HG03039 (cell line): ENCODE measurements around the gene XPO4.

ENCODE experiments used
- ATAC-seq: cut with Tn5 transposase; IDR thresholded peaks from one replicate; pipeline ENCODE4 v1.9.1; 2021; ENCODE audit warnings: mild to moderate bottlenecking, moderate library complexity; ENCODE audit not compliant: unreplicated experiment

XPO4 gene

GRCh38 chr13:20729633-20730585 is 172.6 kb downstream of the XPO4 start:
- no peak for ATAC-seq

- ATAC-seq, result no peak
Measured at GRCh38 chr13:20728579-20729311, 173.8 kb downstream of the XPO4 start.

- ATAC-seq, result no peak
Measured at GRCh38 chr13:20727856-20728255, 174.7 kb downstream of the XPO4 start.
